Measurements from ENCODE around the gene NUP62CL. TPM values are rescaled to one million over a fixed set of nuclear protein-coding genes. Genes with fewer than 3 reads are reported as not detected.

The NUP62CL gene
- total RNA-seq, 2 experiments from 2014 or later: 2.5 to 3.7 TPM

GRCh38 chrX:107154787-107155620 lies 51.2 kb downstream of the NUP62CL start:
- POLR2A ChIA-PET: no interaction called here

GRCh38 chrX:107153005-107153404 lies 53.2 kb downstream of the NUP62CL start:
- ChIA-PET POLR2A (no interaction called here), CTCF (no interaction called here)

More at GRCh38 chrX:107154787-107155620, 51.2 kb downstream of the NUP62CL start:
- CTCF ChIA-PET: no interaction called here

GRCh38 chrX:107146670-107147069 lies 59.6 kb downstream of the NUP62CL start:
- ChIA-PET POLR2A (no interaction called here), CTCF (no interaction called here)

GRCh38 chrX:107135965-107136307 lies 70.3 kb downstream of the NUP62CL start:
- CTCF ChIA-PET: no interaction called here
- POLR2A ChIA-PET: no interaction called here

GRCh38 chrX:107135049-107135964 lies 70.9 kb downstream of the NUP62CL start:
- ChIA-PET CTCF (no interaction called here), POLR2A (no interaction called here)

GRCh38 chrX:107123750-107124149 lies 82.5 kb downstream of the NUP62CL start:
- ChIA-PET CTCF (no interaction called here), POLR2A (no interaction called here)

GRCh38 chrX:107119283-107119682 lies 87.0 kb downstream of the NUP62CL start:
- CTCF ChIA-PET: no interaction called here
- POLR2A ChIA-PET: no interaction called here

- CTCF ChIA-PET: interaction anchor here (1.1 kb wide), 1 partner anchor 11 kb away, joined by 3 read pairs; no protein-coding TSS in a partner anchor
- POLR2A ChIA-PET: interaction anchor here (0.6 kb wide), 1 partner anchor 44 kb away, joined by 3 read pairs; no protein-coding TSS in a partner anchor
These were observed 87.7 kb downstream of the NUP62CL start, which contains the start of gene RBM41 for GRCh38 chrX:107118322-107119147. TSS of gene RBM41 (minus strand) at chrX:107118822. CDS start at chrX:107118773, 49 bp downstream.

- CTCF ChIA-PET: interaction anchor here (1.1 kb wide), 1 partner anchor 11 kb away, joined by 3 read pairs; no protein-coding TSS in a partner anchor
- POLR2A ChIA-PET: no interaction called here
These were observed 88.3 kb downstream of the NUP62CL start for GRCh38 chrX:107117993-107118321.

- POLR2A ChIA-PET: no interaction called here
- CTCF ChIA-PET: interaction anchor here (1.0 kb wide), 1 partner anchor 10 kb away, joined by 3 read pairs; no protein-coding TSS in a partner anchor
These were observed 98.8 kb downstream of the NUP62CL start for GRCh38 chrX:107107459-107107858.

GRCh38 chrX:107102980-107103379 lies 103.3 kb downstream of the NUP62CL start:
- POLR2A ChIA-PET: no interaction called here

GRCh38 chrX:107076158-107076557 lies 130.1 kb downstream of the NUP62CL start:
- CTCF ChIA-PET: no interaction called here
- POLR2A ChIA-PET: no interaction called here

More at GRCh38 chrX:107102980-107103379, 103.3 kb downstream of the NUP62CL start:
- CTCF ChIA-PET: no interaction called here

Other genes with a start within 250 kb of the NUP62CL start
- 10 to 100 TPM in 1 of 2 experiments, 1 to 10 TPM in 1; 9.3 to 10.1 TPM for gene MORC4, start 206.2 kb downstream of the NUP62CL start, total RNA-seq
- 10 to 100 TPM; 13.0 TPM for gene RBM41, start 87.6 kb downstream of the NUP62CL start, total RNA-seq
- not detected for gene DNAAF6, start 178 bp upstream of the NUP62CL start, total RNA-seq
- not detected for gene FRMPD3, start 243.2 kb upstream of the NUP62CL start, total RNA-seq

Data from activated CD8-positive, alpha-beta memory T cell treated with anti-CD3 and anti-CD28 coated beads for 36 hours (primary cell).